GM12878 (cell line): ENCODE results near the gene PORCN.

Experiments
- EZH2 ChIP-seq: IDR thresholded peaks from 2 replicates; pipeline ENCODE4 v1.6.1; 2012; ENCODE audit warnings: low read depth, mild to moderate bottlenecking, control low read depth, inconsistent platforms, low read length, borderline replicate concordance; ENCODE audit not compliant: control insufficient read depth
- NFYB ChIP-seq: IDR thresholded peaks from 2 replicates; pipeline ENCODE4 v1.6.1; 2011; ENCODE audit warnings: low read depth, mild to moderate bottlenecking, low read length, improper control_type of control experiment, moderate library complexity; ENCODE audit not compliant: insufficient read depth
- SUZ12 ChIP-seq: fragments of 200-600 bp; sonication (generic); IDR thresholded peaks from one replicate; pipeline ENCODE4 v1.6.1; 2018; ENCODE audit warnings: antibody characterized with exemption, mild to moderate bottlenecking; ENCODE audit not compliant: unreplicated experiment
- TAF1 ChIP-seq: IDR thresholded peaks from 2 replicates; pipeline ENCODE4 v1.6.1; 2011; ENCODE audit warnings: mild to moderate bottlenecking, low read depth, low read length, borderline replicate concordance
- TF ChIP-seq, protein P1 (sequence below), 3 experiments: IDR thresholded peaks in 2 of 3; conservative IDR thresholded peaks in 1 of 3; 2 replicates each; pipeline ENCODE4 v1.5.1; 2011; ENCODE audit warnings: low read depth in 3 of 3, low read length in 3 of 3, mild to moderate bottlenecking in 3 of 3, control low read depth in 2 of 3, moderate library complexity in 2 of 3, inconsistent platforms in 1 of 3, mixed read lengths in 1 of 3; ENCODE audit not compliant: control insufficient read depth in 2 of 3, insufficient read depth in 1 of 3; ENCODE audit errors: extremely low read depth in 1 of 3
- TF ChIP-seq, protein P2 (sequence below): IDR thresholded peaks from 2 replicates; pipeline ENCODE4 v1.6.1; 2012; ENCODE audit warnings: mild to moderate bottlenecking, low read depth, low read length
- TF ChIP-seq, protein P3 (sequence below): IDR thresholded peaks from 2 replicates; pipeline ENCODE4 v1.6.1; 2012; ENCODE audit warnings: low read depth, low read length, improper control_type of control experiment

DNA sequence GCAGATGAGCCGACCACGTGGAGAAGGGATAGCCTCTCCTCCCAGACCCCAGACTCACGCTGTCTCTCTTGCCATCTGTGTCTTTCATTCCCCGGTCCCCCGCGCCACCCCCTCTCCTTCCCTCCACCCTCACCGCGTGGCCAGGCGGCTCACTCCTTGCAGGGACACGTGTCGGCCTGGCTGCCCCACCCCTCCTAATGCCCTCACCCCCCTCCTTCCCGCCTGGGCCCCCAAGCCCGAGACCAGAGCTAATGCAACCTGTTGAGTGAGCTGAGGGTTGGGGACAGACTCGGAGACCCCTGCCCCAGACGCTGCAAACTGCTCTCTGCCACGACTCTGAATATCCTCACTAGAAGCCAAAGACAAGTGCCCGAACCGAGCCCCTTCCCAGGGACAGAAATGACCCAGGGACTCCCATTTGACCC lies 40.5 kb upstream of the PORCN start:
- TF ChIP-seq EZH2: no peak
- TF ChIP-seq, protein P1, sequence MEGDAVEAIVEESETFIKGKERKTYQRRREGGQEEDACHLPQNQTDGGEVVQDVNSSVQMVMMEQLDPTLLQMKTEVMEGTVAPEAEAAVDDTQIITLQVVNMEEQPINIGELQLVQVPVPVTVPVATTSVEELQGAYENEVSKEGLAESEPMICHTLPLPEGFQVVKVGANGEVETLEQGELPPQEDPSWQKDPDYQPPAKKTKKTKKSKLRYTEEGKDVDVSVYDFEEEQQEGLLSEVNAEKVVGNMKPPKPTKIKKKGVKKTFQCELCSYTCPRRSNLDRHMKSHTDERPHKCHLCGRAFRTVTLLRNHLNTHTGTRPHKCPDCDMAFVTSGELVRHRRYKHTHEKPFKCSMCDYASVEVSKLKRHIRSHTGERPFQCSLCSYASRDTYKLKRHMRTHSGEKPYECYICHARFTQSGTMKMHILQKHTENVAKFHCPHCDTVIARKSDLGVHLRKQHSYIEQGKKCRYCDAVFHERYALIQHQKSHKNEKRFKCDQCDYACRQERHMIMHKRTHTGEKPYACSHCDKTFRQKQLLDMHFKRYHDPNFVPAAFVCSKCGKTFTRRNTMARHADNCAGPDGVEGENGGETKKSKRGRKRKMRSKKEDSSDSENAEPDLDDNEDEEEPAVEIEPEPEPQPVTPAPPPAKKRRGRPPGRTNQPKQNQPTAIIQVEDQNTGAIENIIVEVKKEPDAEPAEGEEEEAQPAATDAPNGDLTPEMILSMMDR (IDR thresholded peaks at IDR 0.05 in 2 of 3, conservative IDR thresholded peaks at IDR 0.05 in 1 of 3; ENCODE audit: control insufficient read depth in 2 of 3, extremely low read depth in 1 of 3, insufficient read depth in 1 of 3, low read depth in 3 of 3, low read length in 3 of 3): no peak
- TF ChIP-seq, protein P2, sequence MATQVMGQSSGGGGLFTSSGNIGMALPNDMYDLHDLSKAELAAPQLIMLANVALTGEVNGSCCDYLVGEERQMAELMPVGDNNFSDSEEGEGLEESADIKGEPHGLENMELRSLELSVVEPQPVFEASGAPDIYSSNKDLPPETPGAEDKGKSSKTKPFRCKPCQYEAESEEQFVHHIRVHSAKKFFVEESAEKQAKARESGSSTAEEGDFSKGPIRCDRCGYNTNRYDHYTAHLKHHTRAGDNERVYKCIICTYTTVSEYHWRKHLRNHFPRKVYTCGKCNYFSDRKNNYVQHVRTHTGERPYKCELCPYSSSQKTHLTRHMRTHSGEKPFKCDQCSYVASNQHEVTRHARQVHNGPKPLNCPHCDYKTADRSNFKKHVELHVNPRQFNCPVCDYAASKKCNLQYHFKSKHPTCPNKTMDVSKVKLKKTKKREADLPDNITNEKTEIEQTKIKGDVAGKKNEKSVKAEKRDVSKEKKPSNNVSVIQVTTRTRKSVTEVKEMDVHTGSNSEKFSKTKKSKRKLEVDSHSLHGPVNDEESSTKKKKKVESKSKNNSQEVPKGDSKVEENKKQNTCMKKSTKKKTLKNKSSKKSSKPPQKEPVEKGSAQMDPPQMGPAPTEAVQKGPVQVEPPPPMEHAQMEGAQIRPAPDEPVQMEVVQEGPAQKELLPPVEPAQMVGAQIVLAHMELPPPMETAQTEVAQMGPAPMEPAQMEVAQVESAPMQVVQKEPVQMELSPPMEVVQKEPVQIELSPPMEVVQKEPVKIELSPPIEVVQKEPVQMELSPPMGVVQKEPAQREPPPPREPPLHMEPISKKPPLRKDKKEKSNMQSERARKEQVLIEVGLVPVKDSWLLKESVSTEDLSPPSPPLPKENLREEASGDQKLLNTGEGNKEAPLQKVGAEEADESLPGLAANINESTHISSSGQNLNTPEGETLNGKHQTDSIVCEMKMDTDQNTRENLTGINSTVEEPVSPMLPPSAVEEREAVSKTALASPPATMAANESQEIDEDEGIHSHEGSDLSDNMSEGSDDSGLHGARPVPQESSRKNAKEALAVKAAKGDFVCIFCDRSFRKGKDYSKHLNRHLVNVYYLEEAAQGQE: no peak
- TF ChIP-seq TAF1: no peak
- TF ChIP-seq NFYB: no peak
- no peak for TF ChIP-seq SUZ12
- TF ChIP-seq, protein P3, sequence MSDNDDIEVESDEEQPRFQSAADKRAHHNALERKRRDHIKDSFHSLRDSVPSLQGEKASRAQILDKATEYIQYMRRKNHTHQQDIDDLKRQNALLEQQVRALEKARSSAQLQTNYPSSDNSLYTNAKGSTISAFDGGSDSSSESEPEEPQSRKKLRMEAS: 0 out of 2 replicates have a peak, but pooled peaks have one; percentile 43
